Hippocampal formation (tissue), 2 donors: ENCODE data around the gene OARD1.

Experiments used
- DNase-seq, 2 donors: peaks; one replicate each; lab custom pipeline; 2025; lab: John Stamatoyannopoulos, UW

The OARD1 gene

GRCh38 chr6:41047745-41048732 is 24.1 kb downstream of the OARD1 start:
- DNase-seq: no peak

- DNase-seq: no peak
Measured at GRCh38 chr6:41047306-41047705, 24.9 kb downstream of the OARD1 start.

- DNase-seq: no peak
Measured at GRCh38 chr6:41046084-41046483, 26.1 kb downstream of the OARD1 start.

- no peak for DNase-seq
Measured at GRCh38 chr6:41045664-41046063, 26.5 kb downstream of the OARD1 start.

- DNase-seq: no peak
Measured at GRCh38 chr6:41043151-41043550, 29.0 kb downstream of the OARD1 start.

- DNase-seq: no peak
Measured at GRCh38 chr6:41042226-41043055, 29.7 kb downstream of the OARD1 start, which contains the start of gene TSPO2. Gene TSPO2, plus strand, starts transcription at chr6:41042467. Its CDS starts 519 bp downstream, at chr6:41042986.

GRCh38 chr6:41040940-41041536 is 31.1 kb downstream of the OARD1 start:
- DNase-seq: no peak

- no peak for DNase-seq
Measured at GRCh38 chr6:41040101-41040939, 31.8 kb downstream of the OARD1 start.

- no peak for DNase-seq
Measured at GRCh38 chr6:41039060-41039998, 32.8 kb downstream of the OARD1 start, which contains the start of gene UNC5CL. Gene UNC5CL, minus strand, starts transcription at chr6:41039221. Its CDS starts 4,147 bp downstream, at chr6:41035074.

- no peak for DNase-seq
Measured at GRCh38 chr6:41038205-41038604, 34.0 kb downstream of the OARD1 start.

GRCh38 chr6:41037107-41037900 is 34.9 kb downstream of the OARD1 start:
- DNase-seq: no peak

GRCh38 chr6:41036601-41037000 is 35.6 kb downstream of the OARD1 start:
- DNase-seq: no peak

- no peak for DNase-seq
Measured at GRCh38 chr6:41036186-41036585, 36.0 kb downstream of the OARD1 start.

GRCh38 chr6:41033776-41034175 is 38.4 kb downstream of the OARD1 start:
- no peak for DNase-seq

- no peak for DNase-seq
Measured at GRCh38 chr6:41032830-41033229, 39.3 kb downstream of the OARD1 start.

- no peak for DNase-seq
Measured at GRCh38 chr6:41028561-41029412, 43.4 kb downstream of the OARD1 start.

- DNase-seq: peak; percentile 40 to 74
Measured at GRCh38 chr6:41027799-41028560, 44.2 kb downstream of the OARD1 start.
